GM19397 (cell line): ENCODE data around the gene PLCL2.
"Not testable (repeated sequence)": the region's sequence is repeated elsewhere in the genome, so short reads cannot be mapped to it uniquely, and the experiment has no call there.

Experiments
- ATAC-seq: cut with Tn5 transposase; IDR thresholded peaks from one replicate; pipeline ENCODE4 v1.9.1; 2021; ENCODE audit warnings: mild to moderate bottlenecking, moderate library complexity; ENCODE audit not compliant: unreplicated experiment

The PLCL2 gene

DNA sequence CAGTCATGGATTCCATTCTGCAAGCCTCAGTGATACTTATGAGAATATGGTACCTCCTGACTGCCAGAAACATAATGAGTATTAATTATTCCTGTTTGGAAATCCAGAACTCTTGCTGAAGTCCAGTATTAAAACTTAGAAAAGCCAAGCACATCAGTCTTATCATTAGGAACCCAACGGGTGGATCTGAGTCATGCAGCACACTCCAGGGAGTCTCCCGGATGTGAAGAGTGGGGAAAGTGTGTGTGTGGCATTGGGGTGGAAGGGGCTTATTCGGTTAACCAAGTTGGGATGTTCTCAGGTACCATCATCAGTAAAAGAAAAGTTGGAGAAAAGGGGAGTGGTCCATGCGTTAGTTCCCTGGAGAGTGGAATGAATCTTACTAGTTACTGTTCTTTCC lies 181.1 kb downstream of the PLCL2 start:
- no peak for ATAC-seq

GRCh38 chr3:17069754-17070153 lies 185.0 kb downstream of the PLCL2 start:
- ATAC-seq: no peak

GRCh38 chr3:17070161-17070959 lies 185.6 kb downstream of the PLCL2 start:
- ATAC-seq: no peak

DNA sequence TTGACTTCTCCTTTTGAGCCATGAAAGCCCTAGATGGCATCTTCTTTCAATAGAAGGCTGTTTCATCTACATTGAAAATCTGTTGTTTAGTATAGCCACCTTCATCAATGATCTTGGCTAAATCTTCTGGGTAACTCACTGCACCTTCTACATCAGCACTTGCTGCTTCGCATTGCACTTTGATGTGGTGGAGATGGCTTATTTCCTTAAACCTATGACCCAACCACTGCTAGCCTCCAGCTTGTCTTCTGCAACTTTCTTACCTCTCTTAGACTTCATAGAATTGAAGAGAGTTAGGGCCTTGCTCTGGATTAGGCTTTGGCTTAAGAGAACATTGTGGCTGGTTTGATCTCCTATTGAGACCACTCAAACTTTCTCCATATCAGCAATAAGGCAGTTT lies 189.8 kb downstream of the PLCL2 start:
- ATAC-seq: no peak

DNA sequence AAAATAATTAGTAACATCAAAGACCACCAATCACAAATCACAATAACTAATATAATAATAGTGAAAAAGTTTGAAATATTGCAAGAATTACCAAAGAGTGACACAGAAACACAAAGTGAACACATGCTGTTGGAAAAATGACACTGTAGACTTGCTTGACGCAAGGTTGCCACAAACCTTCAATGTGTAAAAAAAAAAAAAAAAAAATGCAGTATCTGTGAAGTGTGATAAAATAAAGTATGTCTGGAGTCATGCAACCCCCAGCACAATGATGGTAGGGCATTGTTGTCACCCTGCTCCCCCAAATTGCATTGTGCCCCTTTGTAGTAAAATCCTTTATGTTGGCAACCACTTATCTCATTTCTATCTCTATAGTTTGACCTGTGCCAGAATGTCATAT lies 190.6 kb downstream of the PLCL2 start:
- ATAC-seq: no peak

DNA sequence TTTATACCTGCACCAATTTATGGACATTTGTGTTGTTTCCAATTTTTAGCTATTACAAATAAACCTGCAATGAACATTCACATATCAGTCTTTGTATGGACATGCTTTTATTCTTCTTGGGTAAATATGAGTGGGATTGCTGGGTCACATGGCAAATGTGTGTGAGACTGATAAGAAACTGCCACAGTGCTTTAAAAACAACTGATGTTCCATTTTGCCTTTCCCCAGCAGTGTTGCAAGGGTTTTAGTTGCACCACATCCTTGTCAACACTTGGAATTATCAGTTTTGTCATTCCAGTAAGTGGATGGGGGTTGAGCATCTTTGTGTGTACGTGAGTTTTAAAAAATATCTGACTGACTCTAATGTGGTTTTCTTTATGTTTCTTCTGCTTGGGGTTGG lies 191.2 kb downstream of the PLCL2 start:
- no peak for ATAC-seq

GRCh38 chr3:17076940-17077605 lies 192.3 kb downstream of the PLCL2 start:
- no peak for ATAC-seq

DNA sequence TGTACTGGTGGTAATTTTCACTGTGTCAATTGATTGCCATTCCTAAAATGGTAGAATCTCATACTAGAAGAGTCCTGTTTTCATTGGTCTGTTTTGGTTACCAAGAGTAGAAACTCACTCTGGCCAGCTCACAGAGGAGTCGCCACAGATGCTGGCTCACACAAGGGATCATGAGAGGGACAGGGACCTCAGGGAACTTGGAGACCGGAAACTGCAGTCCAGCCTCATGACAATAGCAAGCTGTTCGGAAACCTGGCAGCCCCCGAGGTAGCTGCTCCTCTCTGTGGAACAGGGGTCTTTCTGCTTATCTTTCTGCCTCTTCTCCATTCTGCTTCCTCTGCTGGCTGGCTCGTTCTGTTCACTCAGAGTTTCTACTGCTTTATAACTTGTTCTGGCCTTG lies 192.9 kb downstream of the PLCL2 start:
- no peak for ATAC-seq

GRCh38 chr3:17078926-17079465 lies 194.2 kb downstream of the PLCL2 start:
- ATAC-seq: no peak

GRCh38 chr3:17079933-17080332 lies 195.2 kb downstream of the PLCL2 start:
- no peak for ATAC-seq

GRCh38 chr3:17081520-17081919 lies 196.8 kb downstream of the PLCL2 start:
- ATAC-seq: no peak

DNA sequence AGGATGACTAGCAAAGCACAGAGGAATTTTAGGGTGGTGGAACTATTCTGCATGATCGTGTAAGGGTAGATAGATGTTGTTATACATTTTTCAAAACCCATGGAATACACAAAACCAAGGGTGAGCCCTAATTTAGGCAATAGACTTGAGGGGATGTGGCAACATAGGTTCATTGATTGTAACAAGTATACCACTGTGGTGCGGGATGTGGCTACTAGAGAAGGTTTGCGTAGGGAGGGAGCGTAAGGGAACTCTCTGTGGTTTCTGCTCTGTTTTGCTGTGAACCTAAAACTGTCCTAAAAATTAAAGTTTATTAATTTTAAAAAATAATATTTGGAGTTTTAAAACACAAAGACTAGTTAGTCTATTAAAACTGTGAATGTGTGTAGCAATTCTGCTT lies 202.8 kb downstream of the PLCL2 start:
- no peak for ATAC-seq

- ATAC-seq: no peak
Observed at GRCh38 chr3:17088017-17088416, 203.3 kb downstream of the PLCL2 start.

- no peak for ATAC-seq
Observed at GRCh38 chr3:17088602-17089313, 204.0 kb downstream of the PLCL2 start.

DNA sequence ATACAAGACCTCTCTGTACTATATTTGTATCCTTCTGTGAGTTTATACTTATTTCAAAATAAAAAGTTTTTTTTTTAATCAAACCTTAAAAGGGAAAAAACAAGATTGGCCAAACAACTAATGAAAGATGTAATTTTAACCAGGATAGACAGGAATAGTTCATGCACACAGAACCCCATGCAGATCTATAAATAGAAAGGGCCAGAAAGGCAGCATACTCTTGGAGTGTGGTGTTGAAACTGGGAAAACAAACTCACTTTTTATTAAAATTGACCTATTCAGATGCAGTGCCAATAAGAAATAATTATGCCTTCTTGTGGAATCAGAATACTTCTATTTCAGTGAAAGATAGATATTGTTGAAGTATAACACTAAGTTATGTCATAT lies 204.6 kb downstream of the PLCL2 start:
- no peak for ATAC-seq

- ATAC-seq: no peak
Observed at GRCh38 chr3:17090280-17090983, 205.7 kb downstream of the PLCL2 start.

DNA sequence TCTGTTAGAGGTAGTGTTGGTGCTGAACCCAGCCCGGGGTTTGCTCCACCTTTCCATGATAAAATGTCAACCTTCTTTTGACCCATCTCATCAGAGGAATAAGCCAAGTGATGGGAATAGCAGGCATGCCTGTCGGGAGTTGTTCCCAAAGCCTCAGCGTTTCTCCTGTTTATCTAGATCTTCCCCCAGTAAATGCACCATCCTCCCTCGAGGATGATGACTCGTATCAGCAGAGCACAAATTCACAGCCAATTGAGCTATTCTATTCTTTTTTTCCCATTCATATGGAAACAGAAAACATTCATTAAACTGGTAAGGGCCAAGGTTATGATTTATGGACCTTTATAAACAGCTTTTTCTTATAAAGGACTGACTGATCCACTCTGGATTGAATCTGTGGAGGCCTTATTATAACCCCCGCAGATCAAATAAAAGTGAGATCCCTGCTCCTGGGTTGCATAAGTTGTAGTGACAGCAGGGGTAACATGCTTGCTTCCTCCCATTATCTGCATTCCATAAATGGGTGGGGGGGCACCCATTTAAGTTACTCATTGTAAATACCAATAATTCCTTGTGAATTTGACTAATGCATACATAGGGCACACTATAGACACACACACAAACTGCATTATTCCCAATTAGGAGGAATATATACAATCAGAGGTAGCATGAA lies 207.3 kb downstream of the PLCL2 start:
- ATAC-seq: no peak

- ATAC-seq: no peak
Observed at GRCh38 chr3:17092583-17092933, 207.8 kb downstream of the PLCL2 start.

DNA sequence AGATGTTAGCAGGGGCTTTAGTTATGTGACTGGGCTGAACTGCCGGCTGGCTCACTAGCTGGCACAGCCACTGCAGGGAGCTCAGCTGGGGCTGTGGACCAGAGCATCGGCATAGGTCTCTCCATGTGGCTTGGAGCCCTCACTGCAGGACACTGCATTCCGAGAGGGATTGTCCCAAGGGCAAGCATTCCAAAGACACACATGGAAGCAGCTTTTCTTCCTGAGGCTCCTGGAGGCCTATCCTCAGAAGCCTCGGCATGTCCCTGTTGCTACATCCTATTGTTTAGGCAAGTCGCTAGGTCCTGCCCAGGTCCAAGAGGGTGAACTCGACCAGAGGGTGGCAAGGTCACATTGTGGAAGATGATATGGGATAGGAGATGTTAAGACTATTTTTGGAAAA lies 209.8 kb downstream of the PLCL2 start:
- ATAC-seq: no peak

- no peak for ATAC-seq
Observed at GRCh38 chr3:17103579-17103978, 218.8 kb downstream of the PLCL2 start.

GRCh38 chr3:17106801-17107200 lies 222.0 kb downstream of the PLCL2 start:
- ATAC-seq: not testable (repeated sequence)
